HG03159 (cell line): ENCODE measurements around the gene SNCG.
"Not testable (repeated sequence)": the region's sequence is repeated elsewhere in the genome, so short reads cannot be mapped to it uniquely, and the experiment has no call there.

Experiments
- ATAC-seq: cut with Tn5 transposase; IDR thresholded peaks from one replicate; pipeline ENCODE4 v1.9.1; 2021; ENCODE audit warnings: mild to moderate bottlenecking, moderate library complexity; ENCODE audit not compliant: unreplicated experiment

The SNCG gene

GRCh38 chr10:86944471-86944870 is 13.9 kb upstream of the SNCG start:
- no peak for ATAC-seq

DNA sequence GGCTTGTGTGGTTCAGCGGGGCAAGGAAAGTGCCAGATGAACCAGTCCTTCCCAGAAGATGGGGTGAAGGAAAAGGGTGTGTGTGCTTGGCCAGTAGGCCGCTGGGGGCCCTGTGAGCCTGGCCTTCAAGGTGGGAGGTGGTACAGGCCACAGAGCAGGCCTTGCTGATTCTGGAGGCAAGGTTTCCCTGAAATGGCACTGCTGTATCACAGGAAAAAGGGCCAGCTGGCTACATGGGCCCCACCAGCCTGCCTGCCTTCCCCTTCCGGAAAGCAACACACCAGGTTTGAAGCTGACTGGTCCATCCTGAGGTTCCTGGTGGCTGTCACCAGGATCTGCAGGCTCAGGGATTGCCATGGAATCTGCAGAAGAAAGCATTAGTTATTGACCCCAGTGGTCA is 13.5 kb upstream of the SNCG start:
- no peak for ATAC-seq

- ATAC-seq = no peak
Observed at GRCh38 chr10:86945361-86946212, 12.8 kb upstream of the SNCG start.

- ATAC-seq = no peak
Observed at GRCh38 chr10:86946213-86947155, 11.9 kb upstream of the SNCG start.

DNA sequence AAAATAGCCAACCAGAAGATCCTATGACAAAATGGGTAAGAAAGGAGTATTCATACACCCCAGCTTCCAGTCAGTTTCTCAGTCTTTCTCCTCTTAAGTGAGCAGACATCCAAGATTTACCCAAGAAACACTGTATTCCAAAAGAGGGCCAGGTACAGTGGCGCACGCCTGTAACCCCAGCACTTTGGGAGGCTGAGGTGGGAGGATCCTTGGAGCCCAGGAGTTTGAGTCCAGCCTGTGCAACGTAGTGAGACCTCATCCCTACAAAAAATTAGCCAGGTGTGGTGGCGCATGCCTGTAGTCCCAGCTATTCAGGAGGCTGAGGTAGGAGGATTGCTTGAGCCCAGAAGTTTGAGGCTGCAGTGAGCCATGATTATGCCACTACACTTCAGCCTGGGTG is 10.6 kb upstream of the SNCG start:
- not testable (repeated sequence) for ATAC-seq

DNA sequence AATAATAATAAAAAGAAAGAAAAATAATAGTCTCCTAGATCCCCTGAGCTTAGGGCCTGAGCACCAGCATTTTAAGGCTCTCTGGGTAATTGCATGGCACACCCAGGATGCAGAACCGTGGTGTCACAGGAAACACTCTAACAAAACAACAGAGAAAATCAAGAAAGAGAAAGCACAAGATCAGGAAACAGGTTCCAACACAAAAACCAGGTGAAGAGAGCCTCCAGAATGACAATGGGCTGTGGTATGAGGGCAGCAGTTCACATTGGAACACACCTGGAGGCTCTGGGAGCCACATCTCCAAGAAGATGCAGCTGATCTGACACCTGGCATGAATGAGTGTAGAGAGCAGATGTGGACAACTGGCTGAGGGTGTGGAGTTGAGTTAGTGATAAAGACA is 8.1 kb upstream of the SNCG start:
- no peak for ATAC-seq

- ATAC-seq = no peak
Observed at GRCh38 chr10:86951184-86951761, 7.1 kb upstream of the SNCG start.

DNA sequence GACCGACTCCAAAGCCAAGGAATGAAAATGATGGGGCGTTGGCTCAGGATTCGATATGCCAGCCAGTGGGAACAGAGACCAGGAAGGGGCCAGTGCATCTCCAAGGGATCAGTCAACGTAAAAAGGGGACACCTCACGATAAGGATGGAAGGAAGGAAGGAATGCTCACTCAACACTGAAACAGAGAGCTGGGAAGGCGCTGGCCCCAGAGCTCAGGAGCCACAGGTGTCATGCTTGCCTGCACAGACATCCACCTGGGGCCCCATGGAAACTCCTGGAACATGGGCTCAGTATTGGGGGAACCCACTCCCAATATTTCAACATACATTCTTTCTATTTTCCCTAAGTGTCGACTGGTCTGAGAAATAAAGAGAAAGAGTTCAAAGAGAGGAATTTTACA is 6.3 kb upstream of the SNCG start:
- ATAC-seq = no peak

GRCh38 chr10:86952697-86953096 is 5.7 kb upstream of the SNCG start:
- not testable (repeated sequence) for ATAC-seq

GRCh38 chr10:86953747-86954680 is 4.4 kb upstream of the SNCG start:
- no peak for ATAC-seq

GRCh38 chr10:86954681-86955500 is 3.5 kb upstream of the SNCG start:
- no peak for ATAC-seq

DNA sequence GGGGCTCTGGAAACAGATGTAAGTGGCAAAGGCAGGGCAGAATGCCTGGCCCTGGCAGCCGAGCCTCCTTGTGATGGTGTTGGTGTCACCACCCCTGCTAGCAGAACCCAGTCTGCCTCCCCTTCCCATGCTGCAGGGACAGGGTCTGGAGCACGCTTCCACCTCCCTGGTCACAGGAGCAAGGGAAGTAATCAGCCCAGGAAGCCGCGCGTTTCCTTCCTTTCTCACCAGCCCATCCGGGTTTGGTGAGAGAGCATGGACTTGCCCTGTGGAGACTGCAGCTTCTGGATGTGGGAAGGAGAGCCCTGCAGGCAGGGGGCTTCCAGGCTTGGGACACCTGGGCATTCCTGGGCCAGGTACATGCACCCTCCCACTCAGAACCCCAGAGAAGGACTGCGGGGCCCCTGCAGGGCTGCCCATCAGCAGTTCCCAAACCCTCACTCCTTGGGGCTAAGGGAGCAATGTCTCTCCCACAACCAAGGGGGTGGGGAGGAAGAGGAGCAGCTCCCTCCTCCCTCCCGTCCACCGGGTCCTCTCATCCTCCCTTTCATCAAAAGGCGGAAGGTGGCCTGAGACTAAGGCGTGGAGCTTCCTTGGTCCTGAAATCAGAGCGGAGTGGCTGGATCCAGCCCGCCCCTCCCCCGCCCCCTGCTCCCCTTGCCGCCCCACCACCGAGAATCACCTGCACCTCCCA is 2.8 kb upstream of the SNCG start:
- ATAC-seq = no peak

GRCh38 chr10:86956195-86956847 is 2.1 kb upstream of the SNCG start:
- no peak for ATAC-seq

DNA sequence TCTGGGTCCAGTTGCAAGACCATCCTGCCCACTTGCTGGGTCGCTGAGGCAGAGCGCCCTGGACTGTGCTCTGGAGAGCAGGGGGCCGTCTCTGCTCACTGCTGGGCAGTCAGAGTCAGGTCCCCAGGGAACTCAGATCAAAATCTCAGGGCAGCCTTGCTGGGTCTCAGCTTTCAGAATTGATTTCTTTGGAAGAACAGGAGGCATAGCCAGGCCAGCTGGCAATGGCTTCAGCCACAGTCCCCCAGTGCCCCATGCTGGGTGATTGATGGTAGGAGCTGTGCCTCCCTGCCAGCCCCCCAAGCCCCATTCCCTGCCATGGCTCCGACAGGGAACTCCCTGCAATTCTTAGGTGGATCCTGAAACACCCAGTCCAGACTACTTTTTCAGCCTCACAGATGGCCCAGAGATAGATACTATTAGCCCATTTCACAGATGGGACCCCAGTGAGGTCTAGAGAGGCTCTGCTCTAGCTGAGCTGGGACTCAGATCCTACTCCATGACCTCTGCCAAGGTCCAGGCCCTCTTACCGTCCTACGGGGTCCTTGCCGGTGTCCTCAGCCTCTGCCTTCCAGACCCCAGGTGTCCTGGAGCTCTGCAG is 1.5 kb upstream of the SNCG start:
- ATAC-seq = no peak

GRCh38 chr10:86957471-86958115 is 806 bp upstream of the SNCG start, which contains the start of gene MMRN2:
Gene MMRN2, minus strand, starts transcription at chr10:86957615. Its CDS starts 74 bp downstream, at chr10:86957541.
- ATAC-seq = no peak

GRCh38 chr10:86958901-86959736 is 720 bp downstream of the SNCG start:
- no peak for ATAC-seq

DNA sequence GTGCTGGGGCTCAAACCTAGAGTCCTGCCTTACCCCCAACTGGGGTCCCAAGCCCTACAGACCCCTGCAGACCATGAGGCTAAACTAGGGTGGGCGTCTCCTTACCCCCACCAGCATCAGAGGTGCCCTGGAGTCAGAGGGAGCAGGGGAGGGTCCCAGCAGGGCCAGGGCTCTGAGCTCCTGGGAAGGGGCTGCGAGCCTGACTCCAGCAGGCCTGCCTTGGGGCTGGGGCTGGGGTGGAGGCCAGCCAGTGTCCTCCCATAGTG is 1.3 kb downstream of the SNCG start:
- no peak for ATAC-seq
